ENCODE measurements around the gene WNT3.

DNA sequence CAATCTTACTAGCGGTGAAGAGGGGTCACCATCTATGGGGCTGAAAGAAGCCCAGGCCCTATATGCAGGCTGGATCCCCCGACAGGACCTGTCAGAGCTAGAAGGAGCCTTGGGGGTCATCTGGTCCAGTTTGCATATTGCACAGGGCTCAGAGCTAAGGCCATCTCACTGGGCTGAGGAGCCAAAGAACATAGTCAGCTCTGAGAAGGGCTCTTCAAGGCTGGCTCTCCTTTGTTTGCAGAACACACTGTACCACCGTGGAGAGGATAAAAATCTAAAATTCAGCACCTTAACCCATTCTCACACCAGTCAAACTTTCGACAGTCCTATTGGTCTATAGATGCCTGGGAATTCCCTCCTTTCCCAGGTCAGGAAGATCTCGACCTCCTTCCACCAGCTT, 24.2 kb downstream of the WNT3 start:
- TF ChIP-seq, protein P1, sequence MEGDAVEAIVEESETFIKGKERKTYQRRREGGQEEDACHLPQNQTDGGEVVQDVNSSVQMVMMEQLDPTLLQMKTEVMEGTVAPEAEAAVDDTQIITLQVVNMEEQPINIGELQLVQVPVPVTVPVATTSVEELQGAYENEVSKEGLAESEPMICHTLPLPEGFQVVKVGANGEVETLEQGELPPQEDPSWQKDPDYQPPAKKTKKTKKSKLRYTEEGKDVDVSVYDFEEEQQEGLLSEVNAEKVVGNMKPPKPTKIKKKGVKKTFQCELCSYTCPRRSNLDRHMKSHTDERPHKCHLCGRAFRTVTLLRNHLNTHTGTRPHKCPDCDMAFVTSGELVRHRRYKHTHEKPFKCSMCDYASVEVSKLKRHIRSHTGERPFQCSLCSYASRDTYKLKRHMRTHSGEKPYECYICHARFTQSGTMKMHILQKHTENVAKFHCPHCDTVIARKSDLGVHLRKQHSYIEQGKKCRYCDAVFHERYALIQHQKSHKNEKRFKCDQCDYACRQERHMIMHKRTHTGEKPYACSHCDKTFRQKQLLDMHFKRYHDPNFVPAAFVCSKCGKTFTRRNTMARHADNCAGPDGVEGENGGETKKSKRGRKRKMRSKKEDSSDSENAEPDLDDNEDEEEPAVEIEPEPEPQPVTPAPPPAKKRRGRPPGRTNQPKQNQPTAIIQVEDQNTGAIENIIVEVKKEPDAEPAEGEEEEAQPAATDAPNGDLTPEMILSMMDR (IDR thresholded peaks at IDR 0.05): no peak
- TF ChIP-seq EZH2phosphoT487 (IDR thresholded peaks at IDR 0.05): no peak

Data from neural progenitor cell (in vitro differentiated cells).